ENCODE measurements around the gene CRBN. TPM values are rescaled to one million over a fixed set of nuclear protein-coding genes. Genes with fewer than 3 reads are reported as not detected.

CRBN gene
- total and polyA plus RNA-seq, 9 of the 15 experiments (the other 6 are each of a cell fraction or from before 2014, with no cell fraction given): 40.8 to 331 (median 57.4) TPM

DNA sequence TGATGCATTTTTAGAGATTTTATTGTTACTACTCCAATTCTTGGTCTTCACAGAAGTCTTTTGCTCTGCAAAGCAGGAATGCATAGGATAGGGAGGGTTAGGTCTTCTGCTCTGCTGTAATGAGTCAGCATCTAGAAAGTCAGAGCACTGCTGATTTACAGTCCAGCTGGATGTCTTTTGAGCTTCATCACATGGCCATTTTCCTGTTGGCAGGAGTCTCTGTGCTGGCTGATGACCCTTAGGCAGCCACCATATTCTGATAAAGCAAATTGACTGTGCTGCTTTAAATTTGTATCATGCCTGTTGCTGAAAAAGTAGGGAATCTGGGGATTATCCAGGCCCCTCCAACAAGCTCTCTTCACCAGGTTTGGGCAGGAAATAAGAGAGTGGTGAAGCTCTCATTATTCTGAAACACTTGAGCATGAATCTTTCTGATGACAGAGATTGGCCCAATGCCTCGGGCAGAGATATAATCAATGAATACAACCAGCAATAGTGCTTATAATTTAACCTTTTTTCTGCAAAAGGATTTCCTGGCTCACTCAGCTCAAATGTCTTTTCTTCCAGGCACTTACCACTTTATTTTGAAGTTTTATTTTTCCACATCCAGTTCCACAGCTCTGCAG is 9.7 kb upstream of the CRBN start (continued):
- TF ChIP-seq, protein P1, sequence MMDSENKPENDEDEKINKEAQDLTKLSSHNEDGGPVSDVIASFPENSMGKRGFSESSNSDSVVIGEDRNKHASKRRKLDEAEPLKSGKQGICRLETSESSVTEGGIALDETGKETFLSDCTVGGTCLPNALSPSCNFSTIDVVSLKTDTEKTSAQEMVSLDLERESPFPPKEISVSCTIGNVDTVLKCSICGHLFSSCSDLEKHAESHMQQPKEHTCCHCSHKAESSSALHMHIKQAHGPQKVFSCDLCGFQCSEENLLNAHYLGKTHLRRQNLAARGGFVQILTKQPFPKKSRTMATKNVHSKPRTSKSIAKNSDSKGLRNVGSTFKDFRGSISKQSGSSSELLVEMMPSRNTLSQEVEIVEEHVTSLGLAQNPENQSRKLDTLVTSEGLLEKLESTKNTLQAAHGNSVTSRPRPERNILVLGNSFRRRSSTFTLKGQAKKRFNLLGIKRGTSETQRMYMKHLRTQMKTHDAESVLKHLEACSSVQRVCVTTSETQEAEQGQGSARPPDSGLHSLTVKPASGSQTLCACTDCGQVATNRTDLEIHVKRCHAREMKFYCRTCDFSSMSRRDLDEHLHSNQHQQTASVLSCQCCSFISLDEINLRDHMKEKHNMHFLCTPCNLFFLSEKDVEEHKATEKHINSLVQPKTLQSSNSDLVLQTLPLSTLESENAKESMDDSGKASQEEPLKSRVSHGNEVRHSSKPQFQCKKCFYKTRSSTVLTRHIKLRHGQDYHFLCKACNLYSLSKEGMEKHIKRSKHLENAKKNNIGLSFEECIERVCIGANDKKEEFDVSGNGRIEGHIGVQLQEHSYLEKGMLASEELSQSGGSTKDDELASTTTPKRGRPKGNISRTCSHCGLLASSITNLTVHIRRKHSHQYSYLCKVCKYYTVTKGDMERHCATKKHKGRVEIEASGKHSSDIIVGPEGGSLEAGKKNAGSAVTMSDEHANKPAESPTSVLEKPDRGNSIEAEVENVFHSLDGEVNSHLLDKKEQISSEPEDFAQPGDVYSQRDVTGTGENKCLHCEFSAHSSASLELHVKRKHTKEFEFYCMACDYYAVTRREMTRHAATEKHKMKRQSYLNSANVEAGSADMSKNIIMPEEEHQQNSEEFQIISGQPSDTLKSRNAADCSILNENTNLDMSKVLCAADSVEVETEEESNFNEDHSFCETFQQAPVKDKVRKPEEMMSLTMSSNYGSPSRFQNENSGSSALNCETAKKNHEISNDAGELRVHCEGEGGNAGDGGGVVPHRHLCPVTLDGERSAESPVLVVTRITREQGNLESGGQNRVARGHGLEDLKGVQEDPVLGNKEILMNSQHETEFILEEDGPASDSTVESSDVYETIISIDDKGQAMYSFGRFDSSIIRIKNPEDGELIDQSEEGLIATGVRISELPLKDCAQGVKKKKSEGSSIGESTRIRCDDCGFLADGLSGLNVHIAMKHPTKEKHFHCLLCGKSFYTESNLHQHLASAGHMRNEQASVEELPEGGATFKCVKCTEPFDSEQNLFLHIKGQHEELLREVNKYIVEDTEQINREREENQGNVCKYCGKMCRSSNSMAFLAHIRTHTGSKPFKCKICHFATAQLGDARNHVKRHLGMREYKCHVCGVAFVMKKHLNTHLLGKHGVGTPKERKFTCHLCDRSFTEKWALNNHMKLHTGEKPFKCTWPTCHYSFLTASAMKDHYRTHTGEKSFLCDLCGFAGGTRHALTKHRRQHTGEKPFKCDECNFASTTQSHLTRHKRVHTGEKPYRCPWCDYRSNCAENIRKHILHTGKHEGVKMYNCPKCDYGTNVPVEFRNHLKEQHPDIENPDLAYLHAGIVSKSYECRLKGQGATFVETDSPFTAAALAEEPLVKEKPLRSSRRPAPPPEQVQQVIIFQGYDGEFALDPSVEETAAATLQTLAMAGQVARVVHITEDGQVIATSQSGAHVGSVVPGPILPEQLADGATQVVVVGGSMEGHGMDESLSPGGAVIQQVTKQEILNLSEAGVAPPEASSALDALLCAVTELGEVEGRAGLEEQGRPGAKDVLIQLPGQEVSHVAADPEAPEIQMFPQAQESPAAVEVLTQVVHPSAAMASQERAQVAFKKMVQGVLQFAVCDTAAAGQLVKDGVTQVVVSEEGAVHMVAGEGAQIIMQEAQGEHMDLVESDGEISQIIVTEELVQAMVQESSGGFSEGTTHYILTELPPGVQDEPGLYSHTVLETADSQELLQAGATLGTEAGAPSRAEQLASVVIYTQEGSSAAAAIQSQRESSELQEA (IDR thresholded peaks at IDR 0.05; ENCODE audit: low read depth): no peak
- no peak for TF ChIP-seq SNAPC5 (CRISPR knock-in tag; IDR thresholded peaks at IDR 0.05)
- no peak for TF ChIP-seq HIVEP1 (CRISPR knock-in tag; IDR thresholded peaks at IDR 0.05)
- TF ChIP-seq KAT7 (CRISPR knock-in tag; IDR thresholded peaks at IDR 0.05; ENCODE audit: borderline replicate concordance): no peak
- no peak for TF ChIP-seq MAZ (CRISPR knock-in tag; conservative IDR thresholded peaks at IDR 0.05 in 1 of 2, IDR thresholded peaks at IDR 0.05 in 1 of 2)
- no peak for TF ChIP-seq GABPA (tag; conservative IDR thresholded peaks at IDR 0.05; ENCODE audit: low read depth)
- TF ChIP-seq NBN (IDR thresholded peaks at IDR 0.05; ENCODE audit: low read depth): no peak
- no peak for TF ChIP-seq PHF8 (IDR thresholded peaks at IDR 0.05; ENCODE audit: borderline replicate concordance, low read length)
- TF ChIP-seq KLF10 (CRISPR knock-in tag; IDR thresholded peaks at IDR 0.05): no peak
- no peak for TF ChIP-seq ZNF436 (CRISPR knock-in tag; IDR thresholded peaks at IDR 0.05)
- TF ChIP-seq E2F6 (IDR thresholded peaks at IDR 0.05; ENCODE audit: borderline replicate concordance in 1 of 2, extremely low read depth in 1 of 2, insufficient read depth in 1 of 2, insufficient read length in 1 of 2, low read depth in 1 of 2, low read length in 1 of 2, poor library complexity in 1 of 2, severe bottlenecking in 1 of 2): no peak
- TF ChIP-seq TBL1XR1 (IDR thresholded peaks at IDR 0.05; ENCODE audit: low read length in 2 of 2): no peak
- no peak for TF ChIP-seq DDX20 (tag; IDR thresholded peaks at IDR 0.05; ENCODE audit: low read depth)
- TF ChIP-seq ZNF518B (CRISPR knock-in tag; IDR thresholded peaks at IDR 0.05): no peak

All from K562 (cell line).